NCI-H2227 (cell line): ENCODE data around the gene CEBPZ.
A peak's percentile ranks its signal among the peaks of the same experiment; 100 is the strongest.

Experiments used
- DNase-seq: peaks from one replicate; lab custom pipeline; 2025; ENCODE audit not compliant: unreplicated experiment; lab: John Stamatoyannopoulos, UW

Gene CEBPZ

DNA sequence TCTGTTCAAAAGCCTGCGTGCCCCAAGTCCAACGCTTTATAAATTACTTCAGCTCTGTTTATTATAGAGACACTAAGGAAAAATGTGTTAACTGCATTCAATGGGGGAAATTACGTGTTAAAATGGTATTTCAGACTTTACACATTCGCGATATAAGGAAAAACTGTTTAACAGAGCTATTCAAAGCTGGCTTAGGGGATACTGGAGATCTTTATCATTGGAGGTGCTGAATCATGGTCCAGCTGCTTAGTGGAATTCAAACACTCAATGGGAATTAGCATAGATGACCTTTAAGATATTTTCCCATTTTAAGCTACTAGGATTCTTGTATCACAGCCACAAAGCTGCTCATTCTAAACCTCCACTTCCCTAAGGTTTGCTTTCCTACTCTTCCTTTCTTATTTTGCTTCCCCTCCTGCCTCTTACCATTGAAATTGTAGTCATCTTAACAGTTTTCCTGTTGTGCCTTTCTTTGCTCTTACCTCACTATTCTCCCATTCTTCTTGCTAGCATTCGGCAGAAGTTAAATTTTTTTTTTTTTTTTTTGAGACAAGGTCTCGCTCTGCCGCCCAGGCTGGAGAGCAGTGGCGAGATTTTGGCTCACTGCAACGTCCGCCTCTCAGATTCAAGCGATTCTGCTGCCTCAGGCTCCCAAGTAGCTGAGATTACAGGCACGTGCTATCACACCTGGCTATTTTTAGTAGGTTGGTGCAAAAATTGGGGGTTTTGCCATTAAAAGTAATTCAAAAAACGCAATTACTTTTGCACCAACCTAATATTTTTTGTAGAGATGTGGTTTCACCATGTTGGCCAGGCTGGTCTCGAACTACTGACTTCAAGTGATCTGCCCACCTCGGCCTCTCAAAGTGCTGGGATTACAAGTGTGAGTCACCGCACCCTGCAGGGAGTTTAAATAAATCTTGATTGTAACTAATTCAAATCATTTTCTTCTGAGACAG lies 49.4 kb downstream of the CEBPZ start:
- DNase-seq = no peak

DNA sequence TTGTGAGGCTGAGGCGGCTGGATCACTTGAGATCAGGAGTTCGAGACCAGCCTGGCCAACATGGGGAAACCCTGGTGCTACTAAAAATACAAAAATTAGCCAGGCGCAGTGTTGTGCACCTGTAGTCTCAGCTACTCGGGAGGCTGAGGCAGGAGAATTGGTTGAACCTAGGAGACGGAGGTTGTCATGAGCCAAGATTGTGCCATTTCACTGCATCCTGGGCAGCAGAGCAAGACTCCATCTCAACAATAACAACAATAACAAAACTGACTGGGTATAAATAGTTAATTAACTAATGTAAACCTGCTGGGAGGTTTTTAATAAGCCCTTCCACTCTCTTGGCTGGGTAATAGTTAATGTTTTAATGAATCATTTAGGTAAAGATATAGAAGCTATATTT lies 50.8 kb downstream of the CEBPZ start:
- no peak for DNase-seq

DNA sequence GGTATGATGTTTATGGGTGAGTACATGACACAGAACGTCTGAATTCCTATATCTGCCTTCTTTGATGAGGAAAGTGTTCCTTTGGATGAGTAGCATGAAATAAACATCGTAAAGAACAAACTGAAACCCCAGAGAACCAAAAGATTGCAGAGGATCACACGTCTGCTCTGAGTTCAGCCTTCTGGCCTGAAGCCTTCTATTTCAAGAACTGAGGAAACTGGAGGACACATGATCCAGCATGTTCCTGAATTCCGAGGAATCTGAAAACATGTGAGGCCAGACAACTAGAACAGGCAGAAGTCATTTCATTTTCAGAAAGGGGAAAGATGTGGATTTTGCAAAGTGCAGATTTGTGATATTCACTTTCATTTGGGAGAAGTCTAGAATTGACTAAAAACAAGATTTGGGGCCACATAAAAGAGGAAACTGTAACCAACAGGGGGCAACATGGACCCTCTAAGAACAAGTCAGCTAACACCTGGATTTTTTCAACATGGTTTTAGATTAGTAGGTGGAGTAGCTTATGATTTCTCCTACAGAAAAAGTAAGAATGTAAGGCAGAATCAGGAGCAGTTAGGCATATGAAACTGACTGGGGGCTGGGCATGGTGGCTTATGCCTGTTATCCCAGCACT lies 51.3 kb downstream of the CEBPZ start:
- no peak for DNase-seq

DNA sequence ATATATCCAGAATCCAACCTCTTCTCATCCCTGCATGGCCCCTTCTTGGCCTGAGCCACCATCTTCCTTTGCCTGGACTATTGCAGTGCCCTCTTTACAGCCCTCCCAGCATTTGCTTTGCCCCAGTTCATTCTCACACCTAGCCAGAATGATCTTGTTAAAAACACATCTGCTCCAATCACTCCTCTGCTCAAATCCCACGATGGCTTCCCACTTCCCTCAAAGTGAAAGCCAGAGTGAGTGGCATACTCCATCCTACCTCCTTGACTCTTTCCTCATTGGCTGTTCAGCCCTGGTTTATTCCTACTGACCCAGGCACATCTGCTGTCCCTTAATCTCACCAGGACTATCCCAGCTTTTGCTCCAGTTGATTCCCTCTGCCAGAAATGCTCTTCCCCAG lies 57.7 kb downstream of the CEBPZ start:
- no peak for DNase-seq

DNA sequence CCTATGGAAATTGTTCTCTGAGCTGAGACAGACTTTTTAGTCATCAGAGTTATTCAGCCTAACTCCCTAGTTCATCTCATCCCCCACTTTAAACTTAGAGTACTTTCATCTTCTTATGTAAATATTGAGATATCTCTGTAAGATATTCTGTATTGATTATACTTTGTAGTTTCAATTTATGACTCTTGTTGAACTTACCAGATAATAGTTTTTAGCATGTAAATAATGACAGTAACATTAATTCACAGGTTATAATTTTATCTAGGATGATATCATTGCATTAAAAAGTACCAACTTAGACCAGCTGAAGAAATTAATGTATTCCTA lies 59.8 kb downstream of the CEBPZ start:
- DNase-seq = no peak

DNA sequence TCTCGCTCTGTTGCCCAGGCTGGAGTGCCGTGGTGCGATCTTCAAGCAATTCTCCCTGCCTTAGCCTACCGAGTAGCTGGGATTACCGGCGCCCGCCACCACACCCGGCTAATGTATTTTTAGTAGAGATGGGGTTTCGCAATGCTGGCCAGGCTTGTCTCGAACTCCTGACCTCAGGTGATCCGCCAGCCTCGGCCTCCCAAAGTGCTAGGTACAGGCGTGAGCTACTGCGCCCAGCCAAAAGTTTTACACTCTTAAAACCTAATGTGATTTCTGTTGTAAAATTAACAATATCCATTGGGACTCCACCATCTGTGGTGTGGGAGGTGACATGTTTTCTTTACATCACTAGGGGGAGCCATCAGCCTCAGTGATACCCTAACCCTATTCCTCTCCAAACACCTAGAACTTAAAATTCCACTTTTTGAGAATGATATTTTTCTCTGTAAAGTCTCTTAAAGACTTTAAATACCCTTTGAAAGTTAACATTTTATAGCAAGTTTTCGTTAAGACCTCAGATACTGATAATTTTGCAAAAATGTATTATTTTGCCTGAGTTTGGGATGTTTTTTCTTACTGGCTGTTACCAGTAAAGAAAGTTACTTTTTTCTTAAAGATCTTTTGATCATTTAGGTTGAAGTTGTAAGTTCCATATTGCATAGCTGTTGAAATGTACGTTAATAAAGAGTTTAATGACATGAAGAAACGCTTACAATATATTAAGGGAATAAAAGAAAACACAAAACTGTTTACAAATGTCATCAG lies 63.0 kb downstream of the CEBPZ start:
- DNase-seq = peak; percentile 40

DNA sequence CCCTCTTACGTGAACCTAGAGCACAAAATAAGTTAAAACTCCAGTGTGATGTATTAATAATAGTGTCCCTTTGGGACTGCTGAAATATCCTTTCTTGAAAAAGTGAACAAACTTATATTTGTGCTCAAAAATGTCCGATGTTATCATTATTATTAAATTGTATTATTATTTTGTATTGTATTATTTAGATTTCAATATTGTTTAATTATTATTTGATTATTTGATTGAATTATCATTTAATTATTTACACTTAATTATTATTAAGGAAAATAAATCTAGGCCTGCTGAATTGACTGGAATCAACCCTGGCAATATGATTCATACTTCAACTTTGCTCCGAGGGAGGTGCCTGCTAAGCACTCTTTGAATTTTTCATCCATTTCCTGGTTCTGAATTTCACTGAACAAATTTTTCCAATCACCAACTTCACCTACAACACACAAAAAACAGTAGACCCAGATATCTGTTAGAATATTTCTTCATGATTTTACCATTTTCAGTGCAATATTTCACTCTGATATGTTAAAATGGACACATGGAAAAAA lies 63.7 kb downstream of the CEBPZ start:
- no peak for DNase-seq

DNA sequence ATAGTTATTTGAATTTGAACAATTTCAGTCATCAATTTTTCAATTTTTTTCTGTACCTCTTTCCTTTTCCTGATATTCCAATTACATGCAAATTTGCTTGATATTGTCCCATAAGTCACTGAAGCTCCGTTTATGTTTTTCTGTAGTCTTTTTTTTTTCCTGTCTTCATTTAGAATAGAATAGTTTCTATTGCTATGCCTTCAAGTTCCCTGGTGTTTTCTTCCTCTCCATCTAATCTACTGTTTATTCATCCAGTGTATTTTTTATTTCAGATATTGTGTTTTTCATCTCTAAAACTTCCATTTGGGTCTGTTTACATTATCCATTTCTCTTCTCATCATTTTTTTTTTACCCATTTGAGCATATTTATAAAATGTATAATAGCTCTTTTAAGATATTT lies 66.6 kb downstream of the CEBPZ start:
- DNase-seq = no peak

DNA sequence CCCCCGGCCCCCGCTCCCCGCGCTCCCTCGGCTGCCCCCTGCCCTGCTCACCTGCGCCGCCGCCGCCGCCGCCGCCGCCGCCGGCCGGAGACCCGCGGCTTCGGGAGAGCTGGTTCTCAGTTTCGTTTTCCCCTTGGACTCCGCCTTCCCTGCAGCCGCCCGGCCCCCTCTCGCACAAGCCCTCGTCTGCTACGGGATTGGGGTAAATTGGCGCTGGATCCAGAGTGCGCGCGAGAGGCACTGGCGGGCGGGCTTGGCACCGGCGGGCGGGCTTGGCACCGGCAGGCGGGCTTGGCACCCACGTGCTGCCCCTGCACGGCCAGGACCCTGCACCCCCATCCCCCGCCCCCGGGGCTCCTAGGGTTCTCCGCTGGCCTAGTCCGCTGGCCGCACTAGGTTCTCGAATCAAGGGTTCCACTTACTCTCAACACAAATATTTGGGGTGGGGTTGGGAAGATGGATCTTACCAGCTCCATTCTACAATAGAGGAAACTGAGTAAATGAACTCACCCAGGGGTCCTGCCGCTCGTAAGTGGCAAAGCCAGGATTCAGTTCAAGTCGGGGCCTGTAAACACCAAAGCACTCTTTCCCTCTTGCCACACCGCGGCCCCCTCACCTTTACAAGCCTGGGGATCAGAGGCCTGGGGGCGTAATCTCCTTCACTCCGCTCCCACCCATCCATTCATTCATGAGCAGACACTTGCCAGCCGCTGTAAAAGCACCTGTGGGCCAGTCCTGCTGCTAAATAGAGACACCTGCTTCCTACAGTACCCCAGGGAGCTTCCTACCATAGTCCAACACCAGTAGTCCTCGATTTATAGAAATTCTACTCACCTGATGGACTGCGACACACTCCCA lies 74.3 kb downstream of the CEBPZ start, which contains the start of gene EIF2AK2:
Gene EIF2AK2 (minus strand): TSS at position 124 of the 858 bp plus-strand sequence. CDS start 9,174 bp downstream, outside the sequence.
- DNase-seq = peak; percentile 91

DNA sequence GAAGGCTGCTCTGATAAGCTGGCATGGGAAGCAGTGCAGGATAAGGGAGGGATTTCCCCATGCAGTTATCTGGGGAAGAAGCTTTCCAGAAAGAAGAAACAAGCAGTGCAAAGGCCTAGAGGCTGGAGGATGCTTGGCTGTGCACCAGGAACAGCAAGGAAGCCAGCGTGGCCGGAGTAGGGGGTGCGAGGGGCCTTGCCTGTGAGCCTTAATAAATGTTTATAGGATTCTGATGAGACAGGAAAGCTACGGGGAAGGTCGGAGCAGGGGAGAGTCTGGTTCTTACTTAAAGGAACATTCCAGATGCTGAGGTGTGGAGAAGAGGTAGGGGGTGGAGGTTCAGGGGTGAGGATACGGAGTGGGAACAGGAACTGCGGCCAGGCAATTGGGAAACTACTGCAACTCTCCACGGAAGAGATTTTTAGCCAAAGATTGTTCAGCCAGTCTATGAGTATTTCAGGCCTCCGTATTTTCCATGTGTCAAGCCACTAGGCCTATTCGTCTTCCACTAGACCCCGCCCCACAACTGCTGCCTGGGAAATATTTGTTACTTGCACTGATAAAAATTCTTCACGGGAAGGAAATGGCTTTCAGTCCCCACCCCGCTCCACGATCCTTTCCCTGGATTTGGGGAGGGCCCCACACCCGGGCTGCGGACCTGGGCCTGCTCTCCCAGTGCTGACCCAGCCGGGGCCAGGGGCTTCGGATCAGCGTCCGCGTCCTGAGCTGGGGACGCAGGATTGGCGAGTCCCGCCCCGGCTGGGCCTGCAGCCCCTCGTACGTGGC lies 75.1 kb downstream of the CEBPZ start:
- DNase-seq = peak; percentile 62

DNA sequence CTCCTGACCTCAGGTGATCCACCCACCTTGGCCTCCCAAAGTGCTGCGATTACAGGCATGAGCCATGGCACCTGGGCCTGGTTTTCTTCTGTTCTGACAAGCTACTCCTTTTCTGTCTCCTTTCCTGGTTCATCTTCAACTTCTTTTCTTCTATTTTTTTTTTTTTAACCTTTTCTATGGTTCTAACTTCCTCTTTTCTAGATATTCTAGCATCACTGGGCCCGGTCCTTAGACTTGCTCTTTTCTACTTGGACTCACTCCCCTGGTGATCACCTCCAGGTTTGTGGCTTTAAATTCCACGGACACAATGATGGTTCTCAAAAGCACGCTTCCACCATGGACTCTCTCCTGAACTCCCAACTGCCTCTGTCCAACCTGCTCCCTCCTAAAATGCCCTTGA lies 76.6 kb downstream of the CEBPZ start:
- DNase-seq = no peak

DNA sequence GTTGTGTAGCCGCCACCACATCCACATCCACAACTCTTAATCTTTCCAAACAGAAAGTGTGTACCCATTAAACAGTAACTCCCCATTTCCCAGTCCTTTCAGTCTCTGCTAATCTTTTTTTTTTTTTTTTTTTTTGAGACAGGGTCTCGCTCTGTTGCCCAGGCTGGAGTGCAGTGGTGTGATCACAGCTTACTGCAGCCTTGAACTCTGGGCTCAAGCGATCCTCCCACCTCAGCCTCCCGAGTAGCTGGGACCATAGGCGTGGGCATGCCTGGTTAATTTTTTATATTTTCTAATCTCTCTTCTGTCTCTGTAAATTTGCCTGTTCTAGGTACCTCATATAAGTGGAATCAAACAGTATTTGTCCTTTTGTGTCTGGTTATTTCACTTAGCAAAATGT lies 78.2 kb downstream of the CEBPZ start:
- DNase-seq = no peak
